Neural progenitor cell (in vitro differentiated cells): ENCODE results near the gene R3HDM1. TPM values are rescaled to one million over a fixed set of nuclear protein-coding genes. Genes with fewer than 3 reads are reported as not detected.
"Not testable (repeated sequence)": the region's sequence is repeated elsewhere in the genome, so short reads cannot be mapped to it uniquely, and the experiment has no call there.

Experiments
- DNase-seq: peaks from one replicate; pipeline ENCODE4 v3.0.0-alpha.2; 2016; ENCODE audit warnings: low spot score
- H2AFZ ChIP-seq: fragments of 200-600 bp; sonication (generic); replicated peaks from 2 replicates; pipeline ENCODE4 v1.6.1; 2016; ENCODE audit warnings: antibody characterized with exemption
- H3F3A ChIP-seq: fragments of 200-600 bp; sonication (generic); 2 replicates; pipeline ENCODE4 v1.6.1; 2016; ENCODE audit warnings: antibody characterized with exemption, low read depth
- H3K27ac ChIP-seq: fragments of 200-600 bp; sonication (generic); 2 replicates; pipeline ENCODE4 v1.5.1; 2016; ENCODE audit warnings: mild to moderate bottlenecking
- H3K27me3 ChIP-seq: fragments of 200-600 bp; sonication (generic); 2 replicates; pipeline ENCODE4 v1.6.1; 2016; ENCODE audit warnings: mild to moderate bottlenecking, moderate library complexity
- H3K36me3 ChIP-seq: fragments of 200-600 bp; sonication (generic); 2 replicates; pipeline ENCODE4 v1.5.1; 2016
- H3K4me1 ChIP-seq: fragments of 200-600 bp; sonication (generic); 2 replicates; pipeline ENCODE4 v1.6.1; 2016; ENCODE audit warnings: mixed run types
- H3K4me2 ChIP-seq: fragments of 200-600 bp; sonication (generic); 2 replicates; pipeline ENCODE4 v1.6.1; 2016
- H3K4me3 ChIP-seq: fragments of 200-600 bp; sonication (generic); 2 replicates; pipeline ENCODE4 v1.5.1; 2016
- H3K79me2 ChIP-seq: fragments of 200-600 bp; sonication (generic); 2 replicates; pipeline ENCODE4 v1.6.1; 2016; ENCODE audit warnings: low read depth
- H3K9ac ChIP-seq: fragments of 200-600 bp; sonication (generic); 2 replicates; pipeline ENCODE4 v1.6.1; 2016
- H3K9me3 ChIP-seq: fragments of 200-600 bp; sonication (generic); 2 replicates; pipeline ENCODE4 v1.5.1; 2016; ENCODE audit warnings: low read depth
- H4K20me1 ChIP-seq: fragments of 200-600 bp; sonication (generic); 2 replicates; pipeline ENCODE4 v1.6.1; 2016; ENCODE audit warnings: low read depth
- H3K27ac Mint-ChIP-seq: 3 replicates; pipeline ENCODE4 v1.8.0; 2021; ENCODE audit warnings: mixed read lengths
- H3K27me3 Mint-ChIP-seq: 2 replicates; pipeline ENCODE4 v1.8.0; 2022; ENCODE audit warnings: low read depth, mild to moderate bottlenecking, inconsistent platforms, moderate library complexity, mixed read lengths; ENCODE audit not compliant: insufficient read depth
- H3K36me3 Mint-ChIP-seq: 3 replicates; pipeline ENCODE4 v1.8.0; 2021; ENCODE audit warnings: mixed read lengths
- H3K4me1 Mint-ChIP-seq: 3 replicates; pipeline ENCODE4 v1.8.0; 2021; ENCODE audit warnings: mixed read lengths
- H3K4me3 Mint-ChIP-seq: 3 replicates; pipeline ENCODE4 v1.8.0; 2021; ENCODE audit warnings: mild to moderate bottlenecking, moderate library complexity, mixed read lengths
- H3K9me3 Mint-ChIP-seq: 3 replicates; pipeline ENCODE4 v1.8.0; 2020; ENCODE audit warnings: mixed read lengths
- EZH2 ChIP-seq: fragments of 200-600 bp; sonication (generic); IDR thresholded peaks from 2 replicates; pipeline ENCODE4 v1.6.1; 2017; ENCODE audit warnings: antibody characterized with exemption, mild to moderate bottlenecking, moderate library complexity
- EZH2phosphoT487 ChIP-seq: fragments of 200-600 bp; sonication (generic); IDR thresholded peaks from 2 replicates; pipeline ENCODE4 v1.6.1; 2017; ENCODE audit warnings: antibody characterized with exemption
- total RNA-seq: library from RNA; depleted of rRNA; stranded (reverse); fragments of >200 nt; gene quantifications from 2 replicates; pipeline ENCODE4 v1.2.3, GENCODE V29; 2015; ENCODE audit warnings: low replicate concordance
- TF ChIP-seq, protein P1 (sequence below): fragments of 200-600 bp; sonication (generic); IDR thresholded peaks from 2 replicates; pipeline ENCODE4 v1.5.1; 2017; ENCODE audit warnings: antibody characterized with exemption, mild to moderate bottlenecking

Gene R3HDM1
- total RNA-seq, 1 donor from 2014 or later: 49.4 TPM

DNA sequence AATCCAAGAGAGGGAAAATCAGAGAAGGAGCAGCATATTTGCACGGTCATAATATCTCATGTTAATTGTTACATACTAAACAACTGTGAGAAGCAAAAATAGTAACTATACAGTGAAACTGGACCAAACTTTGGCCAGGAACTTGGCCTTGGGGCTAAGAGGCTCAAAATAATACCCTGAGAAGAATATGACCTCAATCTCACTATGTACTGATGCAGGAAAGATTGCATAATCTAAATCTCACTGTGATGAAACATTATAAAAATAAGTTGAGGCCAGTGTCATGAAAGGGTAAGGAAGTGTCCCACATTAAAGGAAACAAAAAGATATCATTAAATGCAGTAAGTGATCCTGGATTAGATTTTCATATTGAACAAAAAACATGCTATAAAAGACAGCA, 36.8 kb upstream of the R3HDM1 start:
- Histone ChIP-seq H3K9me3 (no peaks in the 10 kb centered on the region), H3K36me3 (peaks cover 15% of the 10 kb centered on the region), H2AFZ (no peak overlapping the region), H3K27me3 (no peaks in the 10 kb centered on the region), H4K20me1 (no peaks in the 10 kb centered on the region), H3F3A (no peaks in the 10 kb centered on the region), H3K4me1 (no peaks in the 10 kb centered on the region), H3K4me2 (no peak overlapping the region), H3K27ac (no peak overlapping the region), H3K79me2 (no peaks in the 10 kb centered on the region), H3K4me3 (no peak overlapping the region), H3K9ac (no peak overlapping the region)
- TF ChIP-seq, protein P1, sequence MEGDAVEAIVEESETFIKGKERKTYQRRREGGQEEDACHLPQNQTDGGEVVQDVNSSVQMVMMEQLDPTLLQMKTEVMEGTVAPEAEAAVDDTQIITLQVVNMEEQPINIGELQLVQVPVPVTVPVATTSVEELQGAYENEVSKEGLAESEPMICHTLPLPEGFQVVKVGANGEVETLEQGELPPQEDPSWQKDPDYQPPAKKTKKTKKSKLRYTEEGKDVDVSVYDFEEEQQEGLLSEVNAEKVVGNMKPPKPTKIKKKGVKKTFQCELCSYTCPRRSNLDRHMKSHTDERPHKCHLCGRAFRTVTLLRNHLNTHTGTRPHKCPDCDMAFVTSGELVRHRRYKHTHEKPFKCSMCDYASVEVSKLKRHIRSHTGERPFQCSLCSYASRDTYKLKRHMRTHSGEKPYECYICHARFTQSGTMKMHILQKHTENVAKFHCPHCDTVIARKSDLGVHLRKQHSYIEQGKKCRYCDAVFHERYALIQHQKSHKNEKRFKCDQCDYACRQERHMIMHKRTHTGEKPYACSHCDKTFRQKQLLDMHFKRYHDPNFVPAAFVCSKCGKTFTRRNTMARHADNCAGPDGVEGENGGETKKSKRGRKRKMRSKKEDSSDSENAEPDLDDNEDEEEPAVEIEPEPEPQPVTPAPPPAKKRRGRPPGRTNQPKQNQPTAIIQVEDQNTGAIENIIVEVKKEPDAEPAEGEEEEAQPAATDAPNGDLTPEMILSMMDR: no peak
- TF ChIP-seq EZH2 (no peak), EZH2phosphoT487 (no peak)
- Mint-ChIP-seq H3K4me1 (no peaks in the 10 kb centered on the region), H3K4me3 (no peak overlapping the region), H3K36me3 (peaks cover 36% of the 10 kb centered on the region), H3K27ac (no peak overlapping the region), H3K9me3 (peaks cover 17% of the 10 kb centered on the region), H3K27me3 (no peaks in the 10 kb centered on the region)
- DNase-seq: no peak

DNA sequence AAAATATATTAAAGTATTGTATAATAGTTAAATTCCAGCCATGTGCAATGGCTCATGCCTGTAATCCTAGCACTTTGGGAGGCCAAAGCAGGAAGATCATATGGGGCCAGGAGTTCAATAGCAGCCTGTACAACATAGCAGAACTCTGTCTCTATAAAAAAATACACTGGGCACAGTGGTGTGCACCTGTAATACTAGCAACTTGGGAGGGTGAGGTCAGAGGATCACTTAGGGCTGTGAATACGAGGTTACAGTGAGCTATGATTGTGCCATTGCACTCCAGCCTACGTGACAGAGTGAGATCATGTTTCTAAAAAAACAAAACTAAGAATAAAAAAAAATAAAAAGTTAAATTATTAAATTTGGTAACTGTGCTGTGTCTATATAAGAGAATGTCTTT, 36.4 kb upstream of the R3HDM1 start:
- Histone ChIP-seq H3K27me3 (no peaks in the 10 kb centered on the region), H2AFZ (no peak overlapping the region), H3K9ac (no peak overlapping the region), H3K9me3 (no peaks in the 10 kb centered on the region), H3K4me1 (no peaks in the 10 kb centered on the region), H3K4me2 (no peak overlapping the region), H4K20me1 (no peaks in the 10 kb centered on the region), H3K4me3 (no peak overlapping the region), H3F3A (no peaks in the 10 kb centered on the region), H3K79me2 (no peaks in the 10 kb centered on the region), H3K27ac (no peak overlapping the region), H3K36me3 (peaks cover 19% of the 10 kb centered on the region)
- H3K4me3 Mint-ChIP-seq: no peak overlapping the region
- peaks cover 34% of the 10 kb centered on the region for H3K36me3 Mint-ChIP-seq
- no peak for TF ChIP-seq EZH2phosphoT487
- no peak for TF ChIP-seq EZH2
- TF ChIP-seq, protein P1: no peak
- DNase-seq: no peak
- peaks cover 17% of the 10 kb centered on the region for H3K9me3 Mint-ChIP-seq
- no peaks in the 10 kb centered on the region for H3K4me1 Mint-ChIP-seq
- no peaks in the 10 kb centered on the region for H3K27me3 Mint-ChIP-seq
- H3K27ac Mint-ChIP-seq: no peak overlapping the region

DNA sequence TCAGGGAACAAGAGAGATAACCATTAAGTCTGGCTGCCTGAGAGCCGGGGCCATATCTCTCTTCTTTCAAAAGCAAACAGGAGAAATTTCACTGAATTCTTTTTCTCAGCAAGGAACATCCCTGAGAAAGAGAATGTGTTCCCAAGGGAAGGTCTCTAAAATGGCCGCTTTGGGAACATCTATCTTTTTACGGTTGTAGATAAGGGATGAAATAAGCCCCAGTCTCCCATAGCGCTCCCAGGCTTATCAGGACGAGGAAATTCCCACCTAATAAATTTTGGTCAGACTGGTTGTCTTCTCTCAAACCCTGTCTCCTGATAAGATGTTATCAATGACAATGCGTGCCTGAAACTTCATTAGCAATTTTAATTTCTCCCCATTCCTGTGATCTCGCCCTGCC, 32.7 kb upstream of the R3HDM1 start:
- H3K4me1 ChIP-seq, H3K4me2 ChIP-seq, H3K27me3 ChIP-seq, H3K4me3 ChIP-seq, H3K27me3 Mint-ChIP-seq, H3K27ac ChIP-seq, H3K4me3 Mint-ChIP-seq, H4K20me1 ChIP-seq, H3K27ac Mint-ChIP-seq, H3K9me3 ChIP-seq, H2AFZ ChIP-seq, H3K9ac ChIP-seq, H3K79me2 ChIP-seq, DNase-seq, H3K4me1 Mint-ChIP-seq, H3F3A ChIP-seq: not testable (repeated sequence)
- peaks cover 46% of the 10 kb centered on the region for H3K36me3 Mint-ChIP-seq
- peaks cover 16% of the 10 kb centered on the region for H3K9me3 Mint-ChIP-seq
- peaks cover 27% of the 10 kb centered on the region for H3K36me3 ChIP-seq

DNA sequence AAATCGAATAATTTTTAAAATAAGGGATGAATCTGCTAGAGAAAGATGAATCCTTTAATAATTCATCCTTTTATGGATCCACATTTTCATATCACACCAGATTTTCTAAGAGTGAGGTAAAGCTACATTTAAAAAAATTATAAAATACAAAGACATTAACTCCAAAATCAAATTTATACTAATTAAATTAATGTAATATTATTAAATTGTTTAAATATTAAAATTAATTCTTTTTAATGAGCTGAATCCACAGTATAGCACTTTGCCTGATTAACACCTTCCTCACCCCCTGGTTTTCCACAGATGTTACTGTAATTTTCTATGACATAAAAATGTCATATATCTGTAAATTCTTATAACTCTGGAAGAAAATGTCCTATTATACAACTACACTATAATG, 26.5 kb upstream of the R3HDM1 start:
- no peaks in the 10 kb centered on the region for H3K9me3 ChIP-seq
- no peaks in the 10 kb centered on the region for H3K27me3 Mint-ChIP-seq
- peaks cover 48% of the 10 kb centered on the region for H3K36me3 Mint-ChIP-seq
- no peak overlapping the region for H3K9ac ChIP-seq
- H3K4me1 Mint-ChIP-seq: no peaks in the 10 kb centered on the region
- peaks cover 11% of the 10 kb centered on the region for H3K9me3 Mint-ChIP-seq
- H3K36me3 ChIP-seq: peaks cover 13% of the 10 kb centered on the region
- no peaks in the 10 kb centered on the region for H3K27me3 ChIP-seq
- no peak overlapping the region for H3K4me2 ChIP-seq
- no peak overlapping the region for H3K27ac Mint-ChIP-seq
- H3K27ac ChIP-seq: no peak overlapping the region
- no peaks in the 10 kb centered on the region for H3F3A ChIP-seq
- no peak overlapping the region for H3K4me3 Mint-ChIP-seq
- H3K4me3 ChIP-seq: no peak overlapping the region
- H3K79me2 ChIP-seq: peaks cover under 1% of the 10 kb centered on the region
- TF ChIP-seq, protein P1: no peak
- no peak for TF ChIP-seq EZH2
- no peak for TF ChIP-seq EZH2phosphoT487
- no peaks in the 10 kb centered on the region for H3K4me1 ChIP-seq
- no peak for DNase-seq
- H4K20me1 ChIP-seq: no peaks in the 10 kb centered on the region
- no peak overlapping the region for H2AFZ ChIP-seq
